ENCODE measurements around the gene PAXIP1.

Gene PAXIP1

GRCh38 chr7:154985230-154985629, 17.7 kb downstream of the PAXIP1 start:
- H3F3A ChIP-seq (ENCODE audit: insufficient read depth, low read length): no peaks in the 10 kb centered on the region
- H3K27me3 ChIP-seq (replicated peaks; ENCODE audit: insufficient read depth, low read length): no peaks in the 10 kb centered on the region
- H2AFZ ChIP-seq (ENCODE audit: low read length): no peak overlapping the region
- H3K4me1 ChIP-seq (ENCODE audit: low read length): no peaks in the 10 kb centered on the region
- H3K9me2 ChIP-seq (replicated peaks; ENCODE audit: insufficient read depth, low read length): no peaks in the 10 kb centered on the region
- TF ChIP-seq EZH2phosphoT487 (IDR thresholded peaks at IDR 0.05; ENCODE audit: low read length) (no peak), EZH2 (optimal IDR thresholded peaks at IDR 0.05; ENCODE audit: low read depth, low read length) (no peak), CTCF (IDR thresholded peaks at IDR 0.05; ENCODE audit: low read length) (no peak)
- H3K9ac ChIP-seq (ENCODE audit: low read length): no peak overlapping the region
- no peaks in the 10 kb centered on the region for H4K20me1 ChIP-seq (ENCODE audit: insufficient read depth, low read length)
- no peaks in the 10 kb centered on the region; the same call in 1 of the 2 replicates for H3K36me3 ChIP-seq (replicated peaks; ENCODE audit: insufficient read depth, low read length)
- no peak for DNase-seq
- H3K79me2 ChIP-seq (ENCODE audit: low read length): 0 out of 2 replicates have a peak, but pooled peaks cover 3% of the 10 kb centered on the region
- no peaks in the 10 kb centered on the region for H3K9me3 ChIP-seq (replicated peaks; ENCODE audit: insufficient read depth, low read length)
- no peak overlapping the region for H3K4me2 ChIP-seq (ENCODE audit: low read depth, low read length)
- H3K27ac ChIP-seq (ENCODE audit: low read length): no peak overlapping the region
- no peak overlapping the region for H3K4me3 ChIP-seq (ENCODE audit: low read length)

- TF ChIP-seq EZH2phosphoT487 (IDR thresholded peaks at IDR 0.05; ENCODE audit: low read length) (no peak), EZH2 (optimal IDR thresholded peaks at IDR 0.05; ENCODE audit: low read depth, low read length) (no peak)
- H3K9ac ChIP-seq (ENCODE audit: low read length): no peak overlapping the region
- 0 out of 2 replicates have a peak, but pooled peaks cover 3% of the 10 kb centered on the region for H3K79me2 ChIP-seq (ENCODE audit: low read length)
- no peaks in the 10 kb centered on the region for H4K20me1 ChIP-seq (ENCODE audit: insufficient read depth, low read length)
- H3K27ac ChIP-seq (ENCODE audit: low read length): no peak overlapping the region
- no peak overlapping the region for H3K4me3 ChIP-seq (ENCODE audit: low read length)
- H2AFZ ChIP-seq (ENCODE audit: low read length): no peak overlapping the region
- DNase-seq: no peak
- H3K9me3 ChIP-seq (replicated peaks; ENCODE audit: insufficient read depth, low read length): no peaks in the 10 kb centered on the region
- H3F3A ChIP-seq (ENCODE audit: insufficient read depth, low read length): no peaks in the 10 kb centered on the region
- no peak overlapping the region for H3K4me2 ChIP-seq (ENCODE audit: low read depth, low read length)
- no peaks in the 10 kb centered on the region for H3K9me2 ChIP-seq (replicated peaks; ENCODE audit: insufficient read depth, low read length)
- no peaks in the 10 kb centered on the region for H3K27me3 ChIP-seq (replicated peaks; ENCODE audit: insufficient read depth, low read length)
- H3K36me3 ChIP-seq (replicated peaks; ENCODE audit: insufficient read depth, low read length): no peaks in the 10 kb centered on the region; the same call in 1 of the 2 replicates
- no peaks in the 10 kb centered on the region for H3K4me1 ChIP-seq (ENCODE audit: low read length)
Measured at GRCh38 chr7:154984601-154985188, 18.2 kb downstream of the PAXIP1 start.

- Histone ChIP-seq H2AFZ (ENCODE audit: low read length) (no peak overlapping the region), H3K4me3 (ENCODE audit: low read length) (no peak overlapping the region), H3F3A (ENCODE audit: insufficient read depth, low read length) (no peaks in the 10 kb centered on the region), H3K27me3 (replicated peaks; ENCODE audit: insufficient read depth, low read length) (no peaks in the 10 kb centered on the region), H3K79me2 (ENCODE audit: low read length) (peaks cover 14% of the 10 kb centered on the region), H3K4me1 (ENCODE audit: low read length) (no peaks in the 10 kb centered on the region), H3K4me2 (ENCODE audit: low read depth, low read length) (no peak overlapping the region), H3K36me3 (replicated peaks; ENCODE audit: insufficient read depth, low read length) (peaks cover 15% of the 10 kb centered on the region; the same call in 1 of the 2 replicates), H3K9me2 (replicated peaks; ENCODE audit: insufficient read depth, low read length) (no peaks in the 10 kb centered on the region), H3K9me3 (replicated peaks; ENCODE audit: insufficient read depth, low read length) (no peaks in the 10 kb centered on the region), H3K27ac (ENCODE audit: low read length) (no peak overlapping the region), H4K20me1 (ENCODE audit: insufficient read depth, low read length) (no peaks in the 10 kb centered on the region), H3K9ac (ENCODE audit: low read length) (no peak overlapping the region)
- TF ChIP-seq EZH2phosphoT487 (IDR thresholded peaks at IDR 0.05; ENCODE audit: low read length): no peak
- DNase-seq: no peak
Measured at GRCh38 chr7:154978017-154978416, 24.9 kb downstream of the PAXIP1 start.

- Histone ChIP-seq H3K9me2 (replicated peaks; ENCODE audit: insufficient read depth, low read length) (no peaks in the 10 kb centered on the region), H3K27me3 (replicated peaks; ENCODE audit: insufficient read depth, low read length) (no peaks in the 10 kb centered on the region), H3F3A (ENCODE audit: insufficient read depth, low read length) (no peaks in the 10 kb centered on the region), H4K20me1 (ENCODE audit: insufficient read depth, low read length) (no peaks in the 10 kb centered on the region), H3K27ac (ENCODE audit: low read length) (no peak overlapping the region), H3K4me3 (ENCODE audit: low read length) (no peak overlapping the region), H3K4me1 (ENCODE audit: low read length) (no peaks in the 10 kb centered on the region), H2AFZ (ENCODE audit: low read length) (no peak overlapping the region), H3K4me2 (ENCODE audit: low read depth, low read length) (no peak overlapping the region), H3K9me3 (replicated peaks; ENCODE audit: insufficient read depth, low read length) (no peaks in the 10 kb centered on the region), H3K36me3 (replicated peaks; ENCODE audit: insufficient read depth, low read length) (peaks cover 15% of the 10 kb centered on the region; the same call in 1 of the 2 replicates), H3K9ac (ENCODE audit: low read length) (no peak overlapping the region), H3K79me2 (ENCODE audit: low read length) (peaks cover 14% of the 10 kb centered on the region)
- TF ChIP-seq EZH2phosphoT487 (IDR thresholded peaks at IDR 0.05; ENCODE audit: low read length) (no peak), CTCF (IDR thresholded peaks at IDR 0.05; ENCODE audit: low read length) (no peak), EZH2 (optimal IDR thresholded peaks at IDR 0.05; ENCODE audit: low read depth, low read length) (no peak)
- no peak for DNase-seq
Measured at GRCh38 chr7:154977250-154977649, 25.7 kb downstream of the PAXIP1 start.

Data from MM.1S (cell line).